GM21423 (cell line): ENCODE measurements around the gene SMPD1.

Source experiments
- ATAC-seq: cut with Tn5 transposase; IDR thresholded peaks from one replicate; pipeline ENCODE4 v1.9.1; 2021; ENCODE audit warnings: mild to moderate bottlenecking, moderate library complexity; ENCODE audit not compliant: unreplicated experiment

SMPD1 gene

GRCh38 chr11:6410695-6411430 is 20.6 kb downstream of the SMPD1 start:
- no peak for ATAC-seq

- ATAC-seq = no peak
Measured at GRCh38 chr11:6411594-6412031, 21.3 kb downstream of the SMPD1 start.

- no peak for ATAC-seq
Measured at GRCh38 chr11:6413791-6414201, 23.5 kb downstream of the SMPD1 start.

GRCh38 chr11:6414874-6415328 is 24.6 kb downstream of the SMPD1 start:
- ATAC-seq = peak; percentile 48

GRCh38 chr11:6415797-6416196 is 25.5 kb downstream of the SMPD1 start:
- no peak for ATAC-seq

- no peak for ATAC-seq
Measured at GRCh38 chr11:6417907-6418556, 27.8 kb downstream of the SMPD1 start.

GRCh38 chr11:6418557-6419008 is 28.3 kb downstream of the SMPD1 start:
- ATAC-seq = no peak

GRCh38 chr11:6419009-6419631 is 28.8 kb downstream of the SMPD1 start, which contains the start of gene APBB1:
Gene APBB1, minus strand, starts transcription at chr11:6419094. Its CDS starts 7,747 bp downstream, at chr11:6411347.
- no peak for ATAC-seq

GRCh38 chr11:6420677-6421076 is 30.4 kb downstream of the SMPD1 start:
- ATAC-seq = no peak

- ATAC-seq = no peak
Measured at GRCh38 chr11:6427516-6427915, 37.2 kb downstream of the SMPD1 start.

- no peak for ATAC-seq
Measured at GRCh38 chr11:6431861-6432260, 41.6 kb downstream of the SMPD1 start.

- no peak for ATAC-seq
Measured at GRCh38 chr11:6433998-6434660, 43.9 kb downstream of the SMPD1 start.

- ATAC-seq = no peak
Measured at GRCh38 chr11:6437423-6437822, 47.1 kb downstream of the SMPD1 start.

GRCh38 chr11:6437993-6438392 is 47.7 kb downstream of the SMPD1 start:
- ATAC-seq = no peak

GRCh38 chr11:6438979-6439571 is 48.8 kb downstream of the SMPD1 start:
- no peak for ATAC-seq

GRCh38 chr11:6440906-6441358 is 50.7 kb downstream of the SMPD1 start, which contains the start of gene HPX:
Gene HPX, minus strand, starts transcription at chr11:6440987. Its CDS starts 24 bp downstream, at chr11:6440963.
- no peak for ATAC-seq

GRCh38 chr11:6442441-6442840 is 52.2 kb downstream of the SMPD1 start:
- ATAC-seq = no peak

GRCh38 chr11:6443269-6444003 is 53.2 kb downstream of the SMPD1 start:
- peak; percentile 61 for ATAC-seq
